ENCODE results near the gene C1orf210.

The C1orf210 gene

GRCh38 chr1:43293176-43293575, 7.8 kb upstream of the C1orf210 start:
- no peak for DNase-seq

DNA sequence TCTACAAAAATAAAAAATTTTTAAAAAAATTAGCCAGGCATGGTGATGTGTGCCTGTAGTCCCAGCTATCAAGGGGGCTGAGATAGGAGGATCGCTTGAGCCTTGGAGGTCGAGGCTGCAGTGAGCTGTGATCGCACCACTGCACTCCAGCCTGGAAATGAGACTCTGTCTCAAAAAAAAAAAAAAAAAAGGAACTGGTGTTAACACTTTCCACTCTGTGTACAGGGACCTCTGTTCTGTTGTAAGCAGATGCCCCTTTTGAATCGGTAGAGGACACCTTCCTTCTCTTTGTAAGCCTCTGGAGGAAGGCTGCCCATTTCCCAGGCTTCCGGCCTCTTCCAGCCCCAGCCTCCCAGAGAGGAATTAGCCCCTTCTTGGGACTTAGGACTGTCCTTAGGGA, 7.3 kb upstream of the C1orf210 start:
- no peak for DNase-seq

- no peak for DNase-seq
These were observed 6.8 kb upstream of the C1orf210 start for GRCh38 chr1:43292216-43292615.

GRCh38 chr1:43288785-43289706, 3.7 kb upstream of the C1orf210 start:
- no peak for DNase-seq

- no peak for DNase-seq
These were observed 2.8 kb upstream of the C1orf210 start for GRCh38 chr1:43288058-43288784.

DNA sequence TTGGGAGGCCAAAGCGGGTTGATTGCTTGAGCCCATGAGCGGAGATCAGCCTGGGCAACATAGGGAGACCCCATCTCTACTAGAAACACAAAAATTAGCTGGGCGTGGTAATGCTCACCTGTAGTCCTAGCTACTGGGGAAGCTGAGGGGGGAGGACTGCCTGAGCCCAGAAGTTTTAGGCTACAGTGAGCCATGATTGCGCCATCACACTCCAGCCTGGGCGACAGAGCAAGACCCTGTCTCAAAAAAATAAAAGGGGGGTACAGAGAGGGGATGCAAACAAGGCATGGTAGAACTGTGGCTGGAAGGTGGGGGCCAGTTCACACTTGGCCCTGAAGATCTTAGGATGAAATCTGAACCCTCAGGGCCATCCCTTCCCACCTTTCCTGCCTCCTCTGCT, 1.2 kb upstream of the C1orf210 start:
- DNase-seq: no peak

- DNase-seq: no peak
These were observed 734 bp upstream of the C1orf210 start for GRCh38 chr1:43286115-43286514.

- no peak for DNase-seq
These were observed 753 bp downstream of the C1orf210 start for GRCh38 chr1:43284546-43285110.

- no peak for DNase-seq
These were observed 1.3 kb downstream of the C1orf210 start for GRCh38 chr1:43284065-43284464.

- no peak for DNase-seq
These were observed 2.9 kb downstream of the C1orf210 start for GRCh38 chr1:43282220-43283195.

DNA sequence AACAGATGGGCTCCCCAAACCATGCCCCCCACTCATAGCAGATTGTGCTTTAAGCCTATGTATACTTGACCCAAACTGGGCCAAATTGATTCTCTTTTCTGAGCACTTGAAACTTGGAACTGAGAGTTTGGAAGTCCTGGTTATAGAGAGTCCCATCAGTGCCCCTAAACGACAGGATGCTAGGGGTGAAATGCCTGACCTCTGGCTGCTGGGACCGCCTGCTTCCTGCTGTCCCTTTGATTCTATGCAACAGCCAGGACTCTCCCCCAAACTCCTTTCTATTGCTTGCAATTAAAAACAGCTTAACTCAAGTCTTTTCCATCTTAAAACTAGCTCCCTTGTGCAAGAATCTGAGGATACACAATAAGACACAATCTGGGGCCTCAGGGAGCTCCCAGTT, 4.7 kb downstream of the C1orf210 start:
- DNase-seq: no peak

DNA sequence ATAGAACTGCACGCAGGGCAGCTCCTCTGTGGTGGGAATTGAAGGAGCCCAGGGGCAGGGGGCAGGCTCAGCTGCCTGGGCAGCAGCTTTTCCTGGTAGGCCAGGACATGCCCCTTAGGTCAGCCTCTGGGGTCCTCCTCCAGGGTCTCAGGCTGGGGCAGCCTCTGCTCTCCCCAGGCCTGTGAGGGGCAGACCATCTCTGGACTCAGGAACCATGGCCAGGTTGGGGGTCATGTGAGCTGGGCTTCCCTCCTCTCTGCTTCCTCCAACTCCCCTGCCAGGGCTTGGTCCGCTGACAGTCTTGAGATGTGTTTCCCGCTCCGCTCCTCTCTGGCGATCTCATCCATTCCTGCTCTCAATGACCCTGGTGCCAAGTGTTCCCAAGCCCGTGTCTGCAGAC, 5.7 kb downstream of the C1orf210 start:
- DNase-seq: no peak

- DNase-seq: no peak
These were observed 6.2 kb downstream of the C1orf210 start for GRCh38 chr1:43279161-43279560.

DNA sequence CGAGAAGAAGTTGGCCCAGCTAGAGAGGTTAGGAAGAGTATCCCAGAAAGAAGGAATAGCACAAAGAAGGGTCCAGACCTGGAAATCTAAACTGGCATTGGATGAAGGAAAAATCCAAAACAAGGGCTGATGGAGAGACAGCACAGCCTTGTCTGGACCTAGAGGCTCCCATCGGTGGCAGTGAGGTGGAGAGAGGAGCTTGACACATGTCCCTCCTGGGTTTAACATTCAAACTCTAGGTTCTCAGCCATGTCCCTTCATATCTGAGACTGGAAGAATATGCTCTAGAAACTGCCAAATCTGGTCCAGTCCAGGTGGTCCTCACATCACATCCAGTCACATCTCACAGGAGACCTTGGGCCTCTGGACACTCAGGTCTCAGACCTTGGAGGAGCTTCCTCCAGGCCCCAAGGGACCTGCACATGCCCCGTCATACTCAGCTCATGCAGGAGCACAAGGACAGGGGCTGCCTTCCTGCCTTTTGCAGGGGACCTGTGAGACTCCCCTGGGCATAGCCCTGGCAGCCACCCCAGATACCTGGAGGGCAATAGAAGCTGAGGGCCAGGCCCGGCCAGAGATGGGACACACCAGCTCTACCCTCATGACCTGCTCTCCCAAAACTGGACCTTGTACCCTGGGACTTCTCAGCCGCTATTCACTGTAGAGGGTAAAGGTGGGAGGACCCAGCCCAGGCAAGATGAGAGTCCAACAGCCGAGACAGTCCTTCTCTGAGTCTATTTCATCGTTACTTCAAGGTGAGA, 8.1 kb downstream of the C1orf210 start:
- no peak for DNase-seq

DNA sequence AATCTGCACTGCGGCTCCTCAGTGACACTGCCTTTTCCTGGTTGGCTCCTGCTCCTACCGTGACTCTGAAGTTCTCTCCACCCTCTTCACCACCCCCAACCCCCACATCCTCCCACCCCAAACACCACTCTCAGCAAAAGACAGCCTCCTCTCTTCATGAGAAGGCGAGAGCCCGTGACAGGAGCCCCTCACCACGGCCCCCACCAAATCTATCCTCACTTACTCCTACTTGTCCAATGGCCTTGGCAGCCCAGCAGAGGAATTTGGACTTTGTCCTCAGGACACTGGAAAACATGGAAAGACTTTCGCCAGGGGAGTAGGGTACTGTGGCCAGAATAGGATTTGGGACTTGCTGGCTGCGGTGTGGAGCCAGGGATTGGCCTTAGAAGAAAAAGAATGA, 8.7 kb downstream of the C1orf210 start:
- no peak for DNase-seq

DNA sequence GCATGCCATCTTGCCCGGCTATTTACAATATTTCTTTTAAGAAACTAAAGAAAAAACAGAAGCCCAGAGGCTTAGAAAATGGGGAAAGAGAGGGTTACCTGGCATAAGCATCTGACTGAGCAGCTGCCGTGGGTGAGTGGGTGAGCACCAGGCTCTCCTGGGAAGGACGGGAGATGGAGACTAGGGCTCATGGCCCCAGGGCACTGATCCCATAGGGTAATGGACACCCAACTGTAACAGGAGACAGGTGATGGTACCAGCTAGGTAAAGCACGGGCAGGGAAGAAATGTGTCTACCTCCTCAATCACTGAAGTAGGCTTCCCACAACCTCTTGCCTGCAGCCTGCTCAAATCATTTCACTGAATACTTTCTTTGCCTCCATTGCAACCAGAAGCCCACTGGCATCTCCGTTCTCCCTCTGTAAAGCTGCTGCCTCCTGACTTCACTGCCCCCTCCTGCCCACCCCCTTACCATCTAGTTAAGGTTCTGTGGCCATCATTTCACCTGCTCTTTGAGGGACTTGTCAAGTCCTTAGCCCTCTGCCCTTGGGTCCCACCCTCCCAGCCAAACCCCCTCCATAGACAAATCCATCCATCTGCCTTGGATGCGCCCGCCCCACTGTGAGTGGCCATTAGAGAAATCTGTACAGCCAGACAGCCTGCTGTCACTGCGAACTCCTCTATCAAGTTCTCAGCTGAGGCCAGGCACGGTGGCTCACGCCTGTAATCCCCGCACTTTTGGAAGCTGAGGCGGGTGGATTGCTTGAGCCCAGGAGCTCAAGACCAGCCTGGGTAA, 9.4 kb downstream of the C1orf210 start:
- DNase-seq: no peak

DNA sequence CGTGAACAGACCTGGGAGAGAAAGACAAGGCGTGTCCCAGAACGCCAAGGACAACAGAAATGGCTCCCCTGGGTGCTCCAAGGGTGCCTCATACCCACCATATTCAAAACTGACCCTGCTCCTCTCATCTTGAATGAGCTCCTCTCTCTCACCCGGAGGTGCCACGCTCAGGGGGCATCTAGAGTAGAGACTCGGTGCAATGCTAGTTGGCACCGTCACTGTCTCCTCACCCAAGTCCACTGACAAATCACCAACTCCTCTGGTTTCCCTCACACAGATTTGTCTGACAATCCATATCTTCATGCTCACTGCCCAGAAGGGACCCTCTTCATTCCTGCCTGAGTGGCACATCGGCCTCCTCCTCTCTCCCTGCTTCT, 10.6 kb downstream of the C1orf210 start:
- no peak for DNase-seq

GRCh38 chr1:43274125-43274803, 11.1 kb downstream of the C1orf210 start:
- DNase-seq: peak; percentile 68 to 75

- DNase-seq: no peak
These were observed 11.7 kb downstream of the C1orf210 start for GRCh38 chr1:43273708-43274107.
